SU-DHL-6 (cell line): Measurements from ENCODE around the gene ADGRG2.

Source experiments
- EZH2phosphoT487 ChIP-seq: fragments of 200-600 bp; sonication (generic), shearing (Covaris generic); conservative IDR thresholded peaks from 2 replicates; pipeline ENCODE4 v1.6.1; 2018; ENCODE audit warnings: mild to moderate bottlenecking, antibody characterized with exemption, low read length, moderate library complexity, mixed read lengths
- TF ChIP-seq, protein P1 (sequence below): fragments of 200-600 bp; sonication (generic); IDR thresholded peaks from one replicate; pipeline ENCODE4 v1.5.1; 2017; ENCODE audit warnings: antibody characterized with exemption, mild to moderate bottlenecking, low read length, moderate library complexity; ENCODE audit not compliant: insufficient read depth, poor library complexity, severe bottlenecking

DNA sequence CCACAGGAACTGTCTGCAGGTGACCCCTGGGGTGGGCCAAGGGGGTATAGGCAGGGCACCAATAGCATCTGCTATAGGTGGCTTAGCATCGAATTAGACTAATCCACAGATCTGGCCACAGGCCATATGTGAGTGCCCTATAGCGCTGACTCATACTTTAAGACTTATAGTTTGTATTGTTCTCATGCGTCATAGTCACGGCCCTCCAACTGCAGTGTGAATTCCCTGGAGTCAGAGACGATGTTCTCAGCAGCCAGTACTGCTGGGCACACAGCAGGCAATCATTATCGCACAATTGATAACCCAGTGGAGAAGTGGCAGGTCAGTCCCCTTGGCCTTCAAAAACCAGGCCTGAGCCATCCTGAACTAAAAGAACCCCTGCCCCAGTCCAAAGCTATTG lies 58.1 kb downstream of the ADGRG2 start:
- TF ChIP-seq, protein P1, sequence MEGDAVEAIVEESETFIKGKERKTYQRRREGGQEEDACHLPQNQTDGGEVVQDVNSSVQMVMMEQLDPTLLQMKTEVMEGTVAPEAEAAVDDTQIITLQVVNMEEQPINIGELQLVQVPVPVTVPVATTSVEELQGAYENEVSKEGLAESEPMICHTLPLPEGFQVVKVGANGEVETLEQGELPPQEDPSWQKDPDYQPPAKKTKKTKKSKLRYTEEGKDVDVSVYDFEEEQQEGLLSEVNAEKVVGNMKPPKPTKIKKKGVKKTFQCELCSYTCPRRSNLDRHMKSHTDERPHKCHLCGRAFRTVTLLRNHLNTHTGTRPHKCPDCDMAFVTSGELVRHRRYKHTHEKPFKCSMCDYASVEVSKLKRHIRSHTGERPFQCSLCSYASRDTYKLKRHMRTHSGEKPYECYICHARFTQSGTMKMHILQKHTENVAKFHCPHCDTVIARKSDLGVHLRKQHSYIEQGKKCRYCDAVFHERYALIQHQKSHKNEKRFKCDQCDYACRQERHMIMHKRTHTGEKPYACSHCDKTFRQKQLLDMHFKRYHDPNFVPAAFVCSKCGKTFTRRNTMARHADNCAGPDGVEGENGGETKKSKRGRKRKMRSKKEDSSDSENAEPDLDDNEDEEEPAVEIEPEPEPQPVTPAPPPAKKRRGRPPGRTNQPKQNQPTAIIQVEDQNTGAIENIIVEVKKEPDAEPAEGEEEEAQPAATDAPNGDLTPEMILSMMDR, result no peak
- TF ChIP-seq EZH2phosphoT487, result no peak
